Stimulated activated CD8-positive, alpha-beta memory T cell treated with anti-CD3 and anti-CD28 coated beads, Interleukin-15, amount 100 ng/mL, for 1 hour (primary cell): ENCODE data around the gene SLC7A8.

Experiments
- DNase-seq: peaks from one replicate; pipeline ENCODE4 v3.0.0-alpha.2; 2020; ENCODE audit warnings: low read depth

Gene SLC7A8

GRCh38 chr14:23158779-23159178, 24.7 kb downstream of the SLC7A8 start:
- DNase-seq, result no peak

DNA sequence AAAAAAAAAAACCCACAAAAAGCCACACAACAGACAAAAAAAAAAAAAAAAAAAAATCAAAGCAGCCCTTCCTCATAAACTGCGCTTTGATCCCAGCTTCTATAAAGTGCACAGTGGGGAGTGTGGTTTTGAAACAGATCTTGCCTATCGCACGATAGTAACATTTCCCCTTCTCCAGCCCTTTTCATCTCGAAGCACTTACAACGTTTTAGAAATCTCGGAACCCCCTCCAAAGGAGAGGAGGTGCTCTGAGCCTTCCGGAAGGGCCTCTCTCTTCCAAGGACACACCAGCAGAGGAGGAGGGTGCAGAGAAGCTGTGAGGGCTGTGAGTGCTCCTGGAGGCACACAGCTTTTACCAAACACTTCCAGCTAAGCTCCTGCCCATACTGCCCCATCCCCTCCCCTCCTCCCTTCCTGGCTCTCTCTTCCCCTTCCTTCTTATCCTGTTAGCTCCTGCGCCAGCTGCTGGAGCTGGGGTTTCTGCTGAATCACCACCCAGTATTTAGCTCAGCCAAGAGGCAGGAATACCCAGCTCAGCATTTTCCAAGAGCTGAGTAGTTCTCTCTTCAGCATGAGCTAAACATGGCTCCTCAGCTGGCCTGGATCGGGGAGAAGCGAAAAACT, 28.4 kb downstream of the SLC7A8 start:
- DNase-seq, result no peak

DNA sequence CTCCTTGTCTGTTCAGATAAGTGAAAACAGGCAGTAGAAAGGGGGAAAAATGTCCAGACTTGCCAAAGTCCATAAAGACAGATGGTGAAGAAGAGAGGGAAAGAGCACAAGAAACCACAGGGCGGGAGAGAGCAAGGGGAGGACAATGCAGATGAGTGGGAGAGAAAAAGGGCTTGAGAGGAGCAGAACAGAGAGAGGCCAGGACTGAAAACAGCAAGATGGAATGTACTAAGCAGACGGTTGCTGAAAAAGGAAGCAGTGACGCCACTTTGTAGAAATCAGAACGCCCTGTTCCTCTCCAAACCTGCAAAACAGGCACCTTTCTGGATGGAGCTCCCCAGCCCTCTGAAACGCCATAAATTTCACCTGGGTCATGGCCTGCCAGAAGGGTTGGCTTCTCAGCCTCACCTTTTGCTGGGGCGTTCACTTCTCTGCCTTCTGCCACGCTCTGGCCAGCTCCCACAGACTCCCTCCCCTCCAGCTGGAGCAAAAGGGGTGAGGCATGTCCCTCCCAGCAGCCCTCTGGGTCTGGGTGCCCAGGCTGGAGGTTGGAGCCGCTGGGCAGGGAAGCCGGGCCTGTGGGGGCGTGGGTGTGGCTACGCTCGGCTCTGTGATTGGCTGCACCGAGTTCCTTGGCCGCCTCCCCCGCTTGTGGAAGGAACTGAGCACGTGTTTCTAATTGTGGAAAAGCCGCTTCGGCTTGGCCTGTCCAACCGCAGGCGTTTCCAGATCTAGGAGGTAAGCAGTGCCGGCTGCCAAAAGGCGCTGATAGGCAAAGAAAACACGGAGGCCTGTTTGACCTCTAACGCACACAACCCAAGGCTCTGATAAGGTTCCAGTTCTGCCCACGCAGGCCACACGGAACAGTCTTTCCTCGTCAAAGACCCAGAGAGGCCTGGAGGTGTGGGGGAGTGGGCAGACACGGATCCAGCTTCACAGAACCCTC, 29.3 kb downstream of the SLC7A8 start:
- no peak for DNase-seq

GRCh38 chr14:23151342-23151741, 32.1 kb downstream of the SLC7A8 start:
- DNase-seq, result no peak

GRCh38 chr14:23149745-23150144, 33.7 kb downstream of the SLC7A8 start:
- DNase-seq, result no peak

GRCh38 chr14:23148591-23149249, 34.7 kb downstream of the SLC7A8 start:
- no peak for DNase-seq

- no peak for DNase-seq
Measured at GRCh38 chr14:23147676-23148075, 35.8 kb downstream of the SLC7A8 start.

DNA sequence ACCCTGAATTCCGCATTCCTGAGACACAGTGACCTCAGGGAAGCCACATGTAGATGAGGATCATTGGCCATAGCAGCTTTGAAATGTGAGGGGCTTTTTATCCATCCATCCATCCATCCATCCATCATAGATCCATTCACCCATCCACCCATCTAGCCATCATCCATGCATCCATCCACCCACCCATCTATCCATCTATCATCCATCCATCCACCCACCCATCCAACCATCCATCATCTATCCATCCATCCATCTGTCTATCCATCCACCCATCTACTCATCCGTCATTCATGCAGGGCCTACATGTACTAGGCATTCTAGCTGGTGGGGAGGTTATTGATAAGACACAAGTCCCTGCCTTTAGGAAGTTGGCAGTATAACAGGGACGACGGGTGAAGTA, 36.5 kb downstream of the SLC7A8 start:
- no peak for DNase-seq

DNA sequence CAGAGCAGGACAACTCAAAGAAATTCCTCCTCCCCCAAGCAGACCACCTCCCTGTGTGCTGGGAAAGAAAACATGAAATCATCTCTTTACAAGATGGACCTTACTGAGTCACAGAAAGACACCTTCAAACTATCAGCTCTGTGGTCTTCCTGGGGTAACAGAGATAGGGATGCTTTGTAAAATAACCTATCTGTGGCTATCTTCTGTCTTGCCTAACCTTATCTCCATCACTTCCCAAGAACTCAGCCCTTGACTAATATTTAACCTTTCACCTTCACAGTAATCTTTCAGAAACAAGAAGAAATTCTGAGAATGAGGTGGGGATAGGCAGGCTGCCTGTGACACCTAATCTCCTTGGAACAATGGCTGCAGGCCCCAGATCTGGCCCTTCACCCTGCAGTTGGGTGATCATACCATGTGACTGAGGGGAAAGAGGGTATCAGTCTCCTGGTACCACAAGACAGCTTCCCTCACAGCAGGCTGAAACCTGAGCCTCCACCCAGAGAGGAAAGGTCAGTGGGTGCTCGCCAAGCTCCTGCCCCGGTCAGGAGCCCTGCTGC, 37.0 kb downstream of the SLC7A8 start:
- DNase-seq, result no peak

DNA sequence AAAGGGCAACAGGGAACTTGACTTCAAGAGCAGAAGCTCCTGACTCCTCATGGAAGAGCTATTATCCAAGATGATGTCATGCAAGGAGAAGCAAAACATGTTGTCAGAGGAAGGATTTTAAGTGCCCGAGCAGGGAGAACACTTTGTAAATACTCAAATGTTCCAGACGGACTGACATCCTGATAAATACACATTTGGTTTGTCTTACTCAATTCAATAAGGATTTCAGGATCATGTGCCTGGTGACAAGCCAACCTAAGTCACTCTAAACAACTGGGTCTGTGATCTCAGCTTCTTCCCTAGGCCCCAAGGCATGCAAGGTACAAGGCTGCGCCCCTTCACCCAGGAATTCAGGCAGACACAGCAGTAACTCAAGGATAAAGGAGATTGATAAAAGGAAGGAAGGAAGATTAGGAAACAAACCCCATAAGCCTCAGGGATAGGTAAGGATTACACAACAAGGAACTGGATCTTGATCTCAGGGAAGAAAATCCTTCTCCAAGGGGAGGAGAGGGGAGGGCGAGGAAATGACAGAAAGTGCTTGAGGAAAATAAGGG, 37.6 kb downstream of the SLC7A8 start:
- no peak for DNase-seq

DNA sequence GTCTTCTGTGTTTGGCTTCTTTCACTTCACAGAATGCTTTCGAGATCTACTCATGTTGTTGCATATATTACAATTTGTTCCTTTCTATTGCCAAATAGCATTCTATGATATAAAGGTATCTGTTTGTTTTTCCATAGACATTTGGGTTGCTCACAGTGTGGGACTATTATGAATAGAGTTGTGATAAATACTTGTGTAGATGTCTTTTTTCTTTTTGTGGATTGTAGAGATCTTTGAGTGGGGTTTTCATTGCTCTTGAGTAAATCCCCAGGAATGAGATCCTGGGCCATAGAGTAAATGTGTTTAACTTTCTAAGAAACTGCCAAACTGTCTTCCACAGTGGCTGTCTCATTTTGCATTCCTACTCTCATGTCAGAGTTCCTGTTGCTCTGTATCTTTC, 39.5 kb downstream of the SLC7A8 start:
- no peak for DNase-seq

GRCh38 chr14:23142826-23143225, 40.6 kb downstream of the SLC7A8 start:
- DNase-seq, result no peak

DNA sequence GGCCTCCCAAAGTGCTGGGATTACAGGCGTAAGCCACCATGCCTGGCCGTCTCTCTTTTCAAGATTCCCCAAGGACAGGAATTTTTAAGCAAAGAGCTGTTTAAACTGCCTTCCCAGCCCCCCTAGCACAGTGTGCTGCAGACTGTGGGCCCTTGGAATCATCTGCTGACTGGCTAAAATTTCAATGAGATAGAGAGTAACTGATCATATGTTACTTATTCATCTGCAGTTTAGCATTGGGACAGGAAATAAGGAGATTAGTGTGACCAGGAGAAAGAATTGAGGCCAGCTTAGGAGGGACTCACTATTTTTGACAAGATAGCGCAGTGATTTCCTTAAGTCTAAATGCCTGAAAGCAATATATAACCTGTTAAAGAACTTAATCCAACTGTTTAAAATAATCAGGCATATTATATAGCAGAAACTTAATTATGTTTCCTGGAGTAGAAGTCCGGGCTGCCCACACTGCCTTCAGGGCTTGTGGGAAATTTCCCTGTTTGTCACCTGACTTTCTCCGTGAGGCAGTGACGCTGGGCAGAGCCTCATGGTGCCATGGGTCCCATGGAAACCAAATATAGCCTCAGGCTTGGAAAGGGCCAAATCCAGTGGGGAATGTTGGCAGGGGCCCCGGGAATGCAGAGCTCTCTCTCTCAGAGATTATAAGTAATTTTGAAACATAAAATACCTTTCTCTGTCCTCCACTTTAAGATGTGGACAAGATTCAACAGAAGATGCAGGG, 41.6 kb downstream of the SLC7A8 start:
- no peak for DNase-seq

DNA sequence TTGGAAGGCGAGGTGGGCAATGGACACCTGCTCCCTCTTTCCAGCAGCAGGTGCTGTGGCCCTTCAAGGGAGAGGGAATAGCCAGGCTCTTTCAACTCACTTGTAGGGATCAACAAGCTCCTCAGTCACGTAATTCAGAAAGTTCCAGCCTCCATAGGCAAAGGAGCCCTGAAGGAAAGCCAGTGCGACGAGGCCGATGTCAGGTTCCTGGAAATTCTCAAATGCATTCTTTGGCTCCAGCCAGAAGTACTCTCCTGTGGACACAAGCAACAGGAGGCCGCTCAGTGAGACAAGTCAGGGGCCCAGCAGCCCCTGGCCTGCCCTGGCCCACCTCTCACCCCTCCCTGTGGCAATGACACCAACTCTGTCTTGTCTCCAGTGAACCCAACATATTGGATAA, 43.1 kb downstream of the SLC7A8 start:
- DNase-seq, result no peak

- DNase-seq, result no peak
Measured at GRCh38 chr14:23139874-23140273, 43.6 kb downstream of the SLC7A8 start.

DNA sequence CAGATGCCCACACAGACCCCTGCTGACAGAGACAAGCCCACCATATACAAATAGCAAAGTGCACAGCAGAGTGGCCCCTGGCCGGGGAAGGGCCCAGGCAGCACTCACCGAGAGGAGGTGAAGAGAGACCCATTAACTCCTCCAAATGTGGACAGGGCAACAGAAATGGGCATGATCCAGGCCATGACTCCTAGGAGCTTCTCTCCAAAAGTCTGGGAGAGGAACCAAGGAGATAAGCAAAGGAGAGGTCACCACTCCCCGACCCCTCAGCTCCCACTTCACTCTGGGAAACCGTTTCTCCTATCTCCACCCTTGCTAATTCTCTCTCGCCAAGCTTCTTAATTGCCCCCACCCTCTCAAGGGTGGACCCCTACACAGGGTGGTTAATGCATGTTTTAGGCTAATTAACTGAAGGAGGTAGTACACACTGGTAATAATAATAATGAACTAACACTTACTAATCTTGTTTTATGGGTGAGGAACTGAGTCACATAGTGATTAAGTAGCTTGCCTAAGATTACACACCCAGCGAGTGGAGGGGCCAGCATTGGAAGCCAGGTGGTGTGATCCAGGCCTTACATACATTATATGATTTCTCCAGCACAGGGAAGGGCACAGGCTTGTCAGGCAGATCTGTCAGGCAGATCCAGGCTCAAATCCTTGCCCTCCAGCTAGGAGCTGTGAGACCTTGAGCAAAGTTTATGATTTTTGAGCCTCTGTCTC, 45.5 kb downstream of the SLC7A8 start:
- no peak for DNase-seq

DNA sequence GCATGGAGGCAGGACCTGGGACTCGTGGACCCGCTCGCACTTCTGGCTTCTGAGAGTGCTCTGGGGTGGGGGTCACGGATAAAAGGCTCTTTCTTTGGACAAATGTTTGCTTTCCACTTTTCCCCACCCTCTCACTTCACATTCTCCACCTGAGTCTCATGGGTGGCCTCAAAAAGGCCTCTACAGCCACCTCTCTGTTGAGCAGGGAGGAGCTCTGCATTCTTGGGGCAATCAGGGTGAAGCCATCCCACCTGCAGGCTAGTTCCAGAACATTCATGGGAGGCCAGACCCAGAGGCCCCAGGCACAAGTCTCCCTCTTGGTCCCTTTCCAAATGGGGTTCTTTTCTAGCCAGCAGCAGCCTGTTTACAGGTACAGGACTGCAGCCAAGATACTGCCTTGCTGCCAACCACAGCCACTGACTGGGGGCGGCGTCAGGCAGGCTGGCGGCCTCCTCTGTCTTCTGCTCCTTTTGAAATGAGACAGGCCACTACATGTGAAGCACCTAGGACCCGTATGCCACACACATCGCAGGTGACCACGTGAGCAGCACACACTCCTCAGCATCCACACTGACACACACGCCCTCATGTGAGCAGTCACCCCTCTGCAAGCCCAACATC, 46.2 kb downstream of the SLC7A8 start:
- DNase-seq, result no peak

- DNase-seq, result no peak
Measured at GRCh38 chr14:23136566-23137133, 46.8 kb downstream of the SLC7A8 start.

- DNase-seq, result no peak
Measured at GRCh38 chr14:23132970-23133369, 50.5 kb downstream of the SLC7A8 start.

DNA sequence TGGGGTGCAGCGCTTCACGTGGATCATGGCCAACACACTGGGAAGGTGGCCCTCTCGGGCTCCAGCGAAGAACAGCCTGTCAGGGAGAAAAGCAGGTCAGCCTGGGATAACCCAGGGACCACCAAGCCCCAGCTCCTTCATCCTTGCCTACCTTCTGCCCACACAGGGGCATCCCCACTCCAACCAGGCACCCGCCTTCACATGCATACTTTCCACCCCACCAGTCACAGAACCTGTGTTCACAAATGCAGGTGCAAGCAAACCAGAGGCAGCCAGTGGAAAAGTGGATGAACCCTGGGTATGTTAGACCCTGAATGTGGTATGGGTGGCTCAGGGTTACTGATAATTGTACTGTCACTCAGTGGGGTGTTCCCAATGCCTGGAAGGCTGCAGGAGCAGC, 52.0 kb downstream of the SLC7A8 start:
- no peak for DNase-seq
